ENCODE measurements around the gene UROD. TPM values are rescaled to one million over a fixed set of nuclear protein-coding genes. Genes with fewer than 3 reads are reported as not detected.
"Not testable (repeated sequence)": the region's sequence is repeated elsewhere in the genome, so short reads cannot be mapped to it uniquely, and the experiment has no call there.

The UROD gene
- total RNA-seq, 1 experiment from 2014 or later, result 90.6 TPM

DNA sequence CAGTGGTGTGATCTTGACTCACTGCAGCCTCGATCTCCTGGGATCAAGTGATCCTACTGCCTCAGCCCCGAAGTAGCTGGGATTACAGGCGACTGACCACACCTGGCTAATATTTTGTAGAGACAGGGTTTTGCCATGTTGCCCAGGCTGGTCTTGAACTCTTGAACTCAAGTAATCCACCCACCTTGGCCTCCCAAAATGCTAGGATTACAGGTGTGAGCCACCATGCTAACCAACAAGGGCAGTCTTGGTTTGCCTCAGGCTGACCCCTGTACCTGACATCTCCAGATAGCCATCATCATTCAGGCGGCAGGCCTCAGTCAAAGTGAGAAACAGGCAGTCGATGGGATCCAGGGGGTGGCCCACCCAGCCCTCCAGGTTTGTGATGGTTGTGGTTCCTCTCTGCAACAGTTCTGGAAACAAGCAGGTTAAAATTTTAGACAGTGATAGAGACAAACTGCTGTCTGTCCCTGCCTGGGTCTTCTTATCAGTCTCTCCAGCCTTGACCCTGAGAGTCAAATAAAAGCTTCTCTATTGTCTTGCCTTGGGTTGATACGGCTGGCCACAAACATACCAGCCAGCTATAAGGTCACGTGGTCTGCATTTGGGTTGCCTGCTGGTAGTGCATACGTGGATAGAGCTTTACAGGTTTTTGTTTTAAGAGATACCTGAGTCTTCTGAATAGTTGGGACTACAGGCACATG, 26.8 kb downstream of the UROD start:
- DNase-seq (ENCODE audit: low read depth), result no peak

DNA sequence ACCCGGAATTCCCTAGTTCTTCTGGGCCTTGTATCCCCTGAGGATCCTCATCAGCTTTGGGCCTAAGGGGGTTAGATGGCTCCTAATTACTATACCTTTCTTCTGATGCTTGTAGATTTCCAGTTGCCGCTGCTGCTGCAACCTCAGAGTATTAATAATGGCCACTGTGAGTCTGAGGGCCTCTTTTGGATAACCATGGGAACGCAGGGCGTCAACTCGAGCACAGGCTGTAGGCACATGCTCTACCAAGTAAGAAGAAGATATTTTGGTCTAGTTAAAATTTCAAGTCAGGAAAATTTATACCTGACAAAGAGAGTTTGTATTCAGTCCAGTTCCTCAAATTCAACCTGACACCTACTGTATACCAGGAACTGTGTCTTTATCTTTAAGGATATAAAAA, 28.2 kb downstream of the UROD start:
- DNase-seq (ENCODE audit: low read depth), result no peak

DNA sequence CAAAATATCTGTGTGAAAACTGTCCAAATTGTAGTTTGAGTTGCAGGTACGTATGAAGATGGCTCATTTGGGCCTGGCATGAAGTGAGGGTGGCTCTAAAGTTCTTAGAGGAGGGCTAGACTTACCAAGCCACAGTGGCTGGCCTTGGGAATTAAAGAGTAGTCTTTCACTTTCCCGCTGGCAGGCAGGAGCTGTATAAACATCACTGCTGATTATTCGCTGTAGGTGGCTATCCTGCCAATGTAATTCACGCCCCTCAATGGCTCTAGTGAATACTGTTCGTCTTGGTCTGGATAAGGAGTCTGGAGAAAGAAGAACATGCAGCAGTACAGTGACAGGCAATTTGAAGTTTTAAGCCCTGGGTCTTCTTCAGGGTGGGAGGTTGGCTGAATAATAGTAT, 31.0 kb downstream of the UROD start:
- DNase-seq (ENCODE audit: low read depth), result no peak

DNA sequence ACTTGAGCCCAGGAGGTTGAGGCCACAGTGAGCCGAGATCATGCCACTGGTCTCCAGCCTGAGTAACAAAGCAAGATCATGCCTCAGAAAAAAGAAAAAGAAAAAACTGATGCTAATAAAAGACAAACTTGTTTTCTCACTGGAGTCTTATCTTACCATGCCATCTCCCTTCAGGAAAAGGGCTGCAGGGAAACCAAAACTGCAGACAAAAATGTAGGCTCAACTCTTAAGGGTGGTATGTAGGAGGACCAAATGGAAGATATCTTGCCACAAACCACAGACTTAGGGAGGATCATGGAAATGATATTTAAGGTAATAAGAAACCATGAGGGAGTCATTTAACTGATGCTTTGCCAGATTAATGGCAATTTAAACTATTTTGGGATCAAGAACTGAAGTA, 32.9 kb downstream of the UROD start:
- DNase-seq (ENCODE audit: low read depth), result no peak

DNA sequence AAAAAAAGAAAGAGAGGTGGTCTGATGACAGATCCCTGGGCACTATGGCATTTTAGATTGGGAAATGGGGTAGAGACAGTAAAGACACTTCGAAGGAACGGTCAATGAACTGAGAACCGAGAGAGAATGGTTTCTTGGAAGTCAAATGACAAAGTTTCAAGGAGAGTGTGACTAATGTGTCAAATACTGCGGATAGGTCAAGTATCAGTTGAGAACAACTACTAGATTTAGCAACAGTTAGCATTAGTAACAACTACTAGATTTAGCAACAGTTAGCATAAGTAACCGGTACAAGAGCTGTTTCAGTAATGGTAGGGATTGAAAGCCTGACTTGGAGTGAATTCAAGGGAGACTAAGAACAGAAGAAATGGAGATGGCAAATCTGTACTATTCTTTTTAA, 35.0 kb downstream of the UROD start:
- DNase-seq (ENCODE audit: low read depth), result no peak

DNA sequence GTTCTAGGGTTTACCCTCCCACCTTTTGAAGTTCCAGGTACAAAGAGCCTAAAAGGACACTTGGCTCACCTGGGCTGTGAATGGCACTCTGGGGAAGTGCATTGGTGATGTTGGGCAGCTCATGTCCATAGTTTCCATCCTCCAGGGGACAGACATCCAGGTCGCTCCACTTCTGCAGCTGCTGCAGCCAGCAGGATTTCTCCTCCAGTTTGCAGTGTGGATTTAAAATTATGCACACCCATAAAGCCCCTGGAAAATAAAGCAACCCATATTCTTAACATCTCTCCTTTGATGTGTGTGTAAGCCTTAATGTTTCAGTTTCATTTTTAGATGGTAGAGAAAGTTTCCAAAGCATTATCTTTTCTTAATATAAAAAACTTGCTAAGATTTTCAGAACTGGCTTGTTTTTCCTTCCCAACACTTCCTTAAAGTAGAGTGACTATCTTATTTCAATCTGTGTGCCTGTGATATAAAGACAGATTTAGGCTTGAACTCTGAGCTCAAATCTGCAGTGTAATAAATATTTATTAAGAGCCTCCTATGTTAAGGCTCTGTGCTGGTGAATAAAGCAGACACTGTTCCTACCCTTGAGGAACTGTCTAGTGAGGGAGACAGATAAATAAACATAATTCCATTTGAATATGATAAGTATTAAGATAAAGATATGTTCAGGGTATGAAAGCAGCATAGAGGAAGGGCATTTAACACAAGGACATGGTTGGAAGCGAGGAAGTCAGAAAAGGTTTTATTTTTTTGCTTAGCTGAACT, 39.1 kb downstream of the UROD start:
- DNase-seq (ENCODE audit: low read depth), result no peak

DNA sequence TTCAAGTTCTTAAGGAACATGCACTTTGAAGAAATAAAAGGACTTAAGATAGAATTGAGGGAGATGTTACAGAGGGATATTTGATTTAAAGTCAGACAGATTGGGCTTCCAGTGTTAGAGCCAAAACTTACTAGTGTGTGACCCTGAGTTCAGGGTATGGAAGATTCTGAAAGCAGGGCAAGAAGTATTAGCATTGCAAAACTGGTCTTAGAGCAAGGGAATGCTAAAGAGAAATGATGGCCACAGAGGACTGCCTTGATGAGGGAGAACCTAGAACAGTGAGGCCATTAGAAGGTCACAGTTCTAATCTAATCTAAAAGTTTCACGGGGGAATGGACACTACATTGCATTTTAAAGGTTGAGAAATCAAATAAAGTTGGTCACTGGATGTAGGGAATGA, 45.5 kb downstream of the UROD start:
- no peak for DNase-seq (ENCODE audit: low read depth)

DNA sequence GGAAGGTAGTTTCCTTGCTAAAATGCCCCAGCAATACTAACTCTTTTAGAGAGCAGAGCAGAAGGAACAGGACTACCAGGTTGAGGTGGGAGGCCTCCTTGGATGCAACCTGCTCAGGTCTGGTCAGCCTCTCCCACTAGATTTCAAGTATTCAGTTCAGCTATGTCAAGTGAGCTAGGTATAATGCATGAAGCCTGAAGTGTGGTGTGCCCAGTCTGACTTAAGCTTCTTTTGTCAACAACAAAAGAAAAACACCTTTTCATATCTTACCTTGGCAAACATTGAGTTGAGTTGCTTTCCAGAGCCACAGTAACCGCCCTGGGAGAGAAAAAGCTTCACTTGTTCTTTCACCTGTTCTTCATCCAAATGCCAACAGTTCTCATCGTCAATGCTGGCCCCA, 47.8 kb downstream of the UROD start:
- DNase-seq (ENCODE audit: low read depth), result no peak

DNA sequence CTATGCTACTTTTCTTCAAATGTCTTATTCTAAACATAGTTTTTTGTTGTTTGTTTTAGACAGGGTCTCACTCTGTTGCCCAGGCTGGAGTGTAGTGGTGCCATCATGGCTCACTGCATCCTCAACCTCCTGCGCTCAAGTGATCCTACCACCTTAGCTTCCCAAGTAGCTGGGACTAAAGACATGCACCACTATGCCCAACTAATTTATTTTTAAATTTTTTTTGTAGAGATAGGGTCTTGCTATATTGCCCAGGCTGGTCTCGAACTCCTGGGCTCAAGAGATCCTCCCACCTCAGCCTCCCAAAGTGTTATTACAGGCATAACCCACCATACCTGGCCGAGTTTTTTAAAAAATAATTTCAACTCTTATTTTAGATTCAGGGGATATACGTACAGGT, 50.4 kb downstream of the UROD start:
- DNase-seq (ENCODE audit: low read depth), result not testable (repeated sequence)

DNA sequence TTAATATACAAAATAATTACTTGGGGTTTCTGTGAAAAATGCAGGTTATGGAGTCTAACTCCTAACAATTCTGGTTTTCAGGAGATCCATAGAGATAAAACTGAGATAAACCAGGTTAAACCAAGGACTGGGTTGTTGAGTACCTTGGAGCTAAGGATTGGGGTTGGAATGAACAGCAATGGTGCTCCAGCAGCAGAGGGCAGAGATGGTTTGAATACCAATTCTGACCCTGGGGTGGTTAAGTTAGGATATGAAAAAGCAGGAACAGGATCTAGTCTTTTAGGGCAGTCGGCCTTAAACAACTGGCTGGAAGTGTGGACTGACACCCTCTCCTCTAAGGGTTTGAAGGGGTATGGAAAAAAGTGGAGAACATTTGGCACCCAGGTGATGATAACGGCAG, 53.0 kb downstream of the UROD start:
- DNase-seq (ENCODE audit: low read depth), result no peak

Other genes with a start within 250 kb of the UROD start
- 2,762 and 2,795 TPM in 2 replicates for gene RPS8, start 236.7 kb upstream of the UROD start, total RNA-seq (2014; rRNA removed; shearing (Covaris generic))
- gene BEST4, start 224.1 kb upstream of the UROD start, total RNA-seq (2014; rRNA removed; shearing (Covaris generic)), result not detected in 2 replicates
- 6.6 and 8.5 TPM in 2 replicates for gene PLK3, start 211.9 kb upstream of the UROD start, total RNA-seq (2014; rRNA removed; shearing (Covaris generic))
- gene DYNLT4, start 204.9 kb upstream of the UROD start, total RNA-seq (2014; rRNA removed; shearing (Covaris generic)), result not detected in 2 replicates
- 0.03 and 0.29 TPM in 2 replicates for gene BTBD19, start 203.7 kb upstream of the UROD start, total RNA-seq (2014; rRNA removed; shearing (Covaris generic))
- 0.11 TPM in 1 of 2 replicates, not detected in the other for gene PTCH2, start 169.0 kb upstream of the UROD start, total RNA-seq (2014; rRNA removed; shearing (Covaris generic))
- gene EIF2B3, start 25.7 kb upstream of the UROD start, total RNA-seq (2014; rRNA removed; shearing (Covaris generic)), result 60.8 and 70.5 TPM in 2 replicates
- gene HECTD3, start 930 bp upstream of the UROD start, total RNA-seq (2014; rRNA removed; shearing (Covaris generic)), result 14.0 and 17.1 TPM in 2 replicates
- 1.4 and 1.8 TPM in 2 replicates for gene ZSWIM5, start 194.4 kb downstream of the UROD start, total RNA-seq (2014; rRNA removed; shearing (Covaris generic))

Measured in Daoy (cell line).